GM23338 (cell line): ENCODE data around the gene CGB3. TPM values are rescaled to one million over a fixed set of nuclear protein-coding genes. Genes with fewer than 3 reads are reported as not detected.
A peak's percentile ranks its signal among the peaks of the same experiment; 100 is the strongest.

Experiments
- ATAC-seq: fragments of 200-7000 bp; cut with Tn5 transposase; 3 replicates; pipeline ENCODE4 v1.9.1; 2020
- DNase-seq: peaks from one replicate; pipeline ENCODE4 v3.0.0-alpha.2; 2015; ENCODE audit warnings: low spot score
- H2AFZ ChIP-seq: fragments of 200-600 bp; sonication (generic); 2 replicates; pipeline ENCODE4 v1.8.0; 2016; ENCODE audit warnings: antibody characterized with exemption, mild to moderate bottlenecking, moderate library complexity
- H3F3A ChIP-seq: fragments of 200-600 bp; sonication (generic); replicated peaks from 2 replicates; pipeline ENCODE4 v1.8.0; 2017; ENCODE audit warnings: antibody characterized with exemption, mixed run types, low read depth
- H3K27ac ChIP-seq: fragments of 200-600 bp; sonication (generic); 2 replicates; pipeline ENCODE4 v1.6.1; 2016; ENCODE audit warnings: low read depth
- H3K27me3 ChIP-seq: fragments of 200-600 bp; sonication (generic); 2 replicates; pipeline ENCODE4 v1.8.0; 2016; ENCODE audit warnings: mild to moderate bottlenecking, mixed run types, moderate library complexity; ENCODE audit not compliant: insufficient read depth
- H3K36me3 ChIP-seq: fragments of 200-600 bp; sonication (generic); 2 replicates; pipeline ENCODE4 v1.8.0; 2016; ENCODE audit warnings: mild to moderate bottlenecking; ENCODE audit not compliant: insufficient read depth
- H3K4me1 ChIP-seq: fragments of 200-600 bp; sonication (generic); 2 replicates; pipeline ENCODE4 v1.8.0; 2016; ENCODE audit warnings: mild to moderate bottlenecking, moderate library complexity; ENCODE audit not compliant: insufficient read depth
- H3K4me2 ChIP-seq: fragments of 200-600 bp; sonication (generic); 2 replicates; pipeline ENCODE4 v1.7.1; 2017; ENCODE audit warnings: mixed run types
- H3K4me3 ChIP-seq: fragments of 200-600 bp; sonication (generic); 2 replicates; pipeline ENCODE4 v1.6.1; 2016; ENCODE audit warnings: mixed run types
- H3K79me2 ChIP-seq: fragments of 200-600 bp; sonication (generic); replicated peaks from 2 replicates; pipeline ENCODE4 v1.8.0; 2017; ENCODE audit warnings: mild to moderate bottlenecking; ENCODE audit not compliant: insufficient read depth
- H3K9me2 ChIP-seq: fragments of 200-600 bp; sonication (generic); 2 replicates; pipeline ENCODE4 v1.8.0; 2017; ENCODE audit not compliant: insufficient read depth
- H4K20me1 ChIP-seq: fragments of 200-600 bp; sonication (generic); replicated peaks from 2 replicates; pipeline ENCODE4 v1.8.0; 2017; ENCODE audit warnings: mild to moderate bottlenecking; ENCODE audit not compliant: insufficient read depth
- H3K27ac Mint-ChIP-seq: 2 replicates; pipeline ENCODE4 v1.8.0; 2020; ENCODE audit warnings: inconsistent platforms, mild to moderate bottlenecking, moderate library complexity, mixed read lengths
- H3K27me3 Mint-ChIP-seq: 3 replicates; pipeline ENCODE4 v1.8.0; 2022; ENCODE audit warnings: low read depth, mild to moderate bottlenecking, moderate library complexity, mixed read lengths, inconsistent platforms; ENCODE audit not compliant: insufficient read depth, poor library complexity
- H3K36me3 Mint-ChIP-seq: 3 replicates; pipeline ENCODE4 v1.8.0; 2021; ENCODE audit warnings: low read depth, mild to moderate bottlenecking, inconsistent platforms, moderate library complexity, mixed read lengths
- H3K4me1 Mint-ChIP-seq: 3 replicates; pipeline ENCODE4 v1.8.0; 2020; ENCODE audit warnings: mild to moderate bottlenecking, inconsistent platforms, mixed read lengths
- H3K4me3 Mint-ChIP-seq: 3 replicates; pipeline ENCODE4 v1.8.0; 2021; ENCODE audit warnings: moderate library complexity, mild to moderate bottlenecking, inconsistent platforms, mixed read lengths
- H3K9me3 Mint-ChIP-seq: 3 replicates; pipeline ENCODE4 v1.8.0; 2020; ENCODE audit warnings: moderate library complexity, mild to moderate bottlenecking, inconsistent platforms, mixed read lengths
- CREB1 ChIP-seq: fragments of 250-450 bp; sonication (Bioruptor Pico); IDR thresholded peaks from 2 replicates; pipeline ENCODE4 v1.5.0; 2020; ENCODE audit warnings: low read depth, mild to moderate bottlenecking, moderate library complexity
- EZH2 ChIP-seq: fragments of 200-600 bp; sonication (generic); IDR thresholded peaks from one replicate; pipeline ENCODE4 v1.8.0; 2017; ENCODE audit warnings: antibody characterized with exemption, mild to moderate bottlenecking, low read depth; ENCODE audit not compliant: unreplicated experiment
- EZH2phosphoT487 ChIP-seq: fragments of 200-600 bp; sonication (generic); IDR thresholded peaks from one replicate; pipeline ENCODE4 v1.8.1; 2018; ENCODE audit warnings: antibody characterized with exemption; ENCODE audit not compliant: unreplicated experiment
- JUNB ChIP-seq: IDR thresholded peaks from one replicate; pipeline ENCODE4 v1.6.1; 2016; ENCODE audit warnings: antibody characterized with exemption; ENCODE audit not compliant: unreplicated experiment
- NANOG ChIP-seq: IDR thresholded peaks from 2 replicates; pipeline ENCODE4 v1.6.1; 2016; ENCODE audit warnings: antibody characterized with exemption, borderline replicate concordance
- POLR2AphosphoS5 ChIP-seq: IDR thresholded peaks from 2 replicates; pipeline ENCODE4 v1.6.1; 2016; ENCODE audit warnings: antibody characterized with exemption, low read depth
- STAT1 ChIP-seq: IDR thresholded peaks from one replicate; pipeline ENCODE4 v1.6.1; 2016; ENCODE audit warnings: antibody characterized with exemption; ENCODE audit not compliant: unreplicated experiment
- ZNF114 ChIP-seq: fragments of 250-450 bp; sonication (Bioruptor Pico); IDR thresholded peaks from 2 replicates; pipeline ENCODE4 v1.5.0; 2020; ENCODE audit warnings: mild to moderate bottlenecking, moderate library complexity
- ZNF331 ChIP-seq: fragments of 250-450 bp; sonication (Bioruptor Pico); IDR thresholded peaks from 2 replicates; pipeline ENCODE4 v1.5.0; 2020; ENCODE audit warnings: low read depth, mild to moderate bottlenecking, moderate library complexity
- polyA plus RNA-seq: library from polyadenylated mRNA; unstranded; fragments of >200 nt; fragmentation: Nextera tagmentation; extraction: Ambion mirVana; gene quantifications from 2 replicates; pipeline ENCODE4 v1.2.1, GENCODE V29; 2016
- total RNA-seq: library from RNA; depleted of rRNA; stranded (reverse); fragments of >200 nt; shearing (Covaris generic); gene quantifications from 2 replicates; pipeline ENCODE4 v1.2.3, GENCODE V29; 2014
- TF ChIP-seq, protein P1 (sequence below): IDR thresholded peaks from one replicate; pipeline ENCODE4 v1.6.1; 2018; ENCODE audit warnings: antibody characterized with exemption; ENCODE audit not compliant: unreplicated experiment
- TF ChIP-seq, protein P2 (sequence below): IDR thresholded peaks from 2 replicates; pipeline ENCODE4 v1.6.1; 2016; ENCODE audit warnings: antibody characterized with exemption
- TF ChIP-seq, protein P3 (sequence below), 2 experiments: fragments of 200-600 bp in 1 of 2; sonication (generic) in 1 of 2; conservative IDR thresholded peaks; 2 replicates each; pipeline versions ENCODE4 v1.5.1 to v1.6.1; 2016 to 2017; ENCODE audit warnings: antibody characterized with exemption in 2 of 2, low read depth in 2 of 2, mild to moderate bottlenecking in 2 of 2, moderate library complexity in 1 of 2
- TF ChIP-seq, protein P4 (sequence below): fragments of 250-450 bp; sonication (Bioruptor Pico); IDR thresholded peaks from 2 replicates; pipeline ENCODE4 v1.5.0; 2020; ENCODE audit warnings: mild to moderate bottlenecking, moderate library complexity

The CGB3 gene
- total and polyA plus RNA-seq, 2 experiments from 2014 or later = not detected

DNA sequence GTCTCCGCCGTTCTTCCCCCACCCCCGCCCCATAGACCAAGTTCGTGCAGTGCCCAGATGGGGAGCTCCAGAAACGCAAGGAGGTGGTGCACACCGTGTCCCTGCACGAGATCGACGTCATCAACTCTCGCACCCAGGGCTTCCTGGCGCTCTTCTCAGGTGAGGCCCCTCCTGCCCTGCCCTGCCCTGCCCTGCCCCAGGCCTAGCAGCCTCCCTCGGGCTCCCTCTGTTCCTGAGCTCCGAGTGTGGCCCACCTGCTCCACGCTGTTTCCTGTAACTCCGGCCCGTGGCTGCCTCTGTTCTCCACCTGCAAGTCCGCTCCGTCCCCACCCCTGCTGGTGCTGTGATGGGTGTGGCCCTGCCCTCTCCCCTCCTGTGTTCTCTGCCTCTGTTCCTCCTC, 13.7 kb downstream of the CGB3 start:
- no peak overlapping the region for H3K4me3 ChIP-seq
- Mint-ChIP-seq H3K4me1 (no peaks in the 10 kb centered on the region), H3K27ac (peak overlapping the region; percentile 29; the same call in 1 of the 2 replicates), H3K4me3 (no peak overlapping the region), H3K36me3 (peaks cover 74% of the 10 kb centered on the region), H3K9me3 (no peaks in the 10 kb centered on the region; the same call in 2 of the 3 replicates), H3K27me3 (peaks cover 7% of the 10 kb centered on the region)
- no peaks in the 10 kb centered on the region for H3K79me2 ChIP-seq
- ATAC-seq (no peak), DNase-seq (no peak)
- no peaks in the 10 kb centered on the region for H3K27me3 ChIP-seq
- no peaks in the 10 kb centered on the region; the same call in 1 of the 2 replicates for H4K20me1 ChIP-seq
- TF ChIP-seq, protein P1, sequence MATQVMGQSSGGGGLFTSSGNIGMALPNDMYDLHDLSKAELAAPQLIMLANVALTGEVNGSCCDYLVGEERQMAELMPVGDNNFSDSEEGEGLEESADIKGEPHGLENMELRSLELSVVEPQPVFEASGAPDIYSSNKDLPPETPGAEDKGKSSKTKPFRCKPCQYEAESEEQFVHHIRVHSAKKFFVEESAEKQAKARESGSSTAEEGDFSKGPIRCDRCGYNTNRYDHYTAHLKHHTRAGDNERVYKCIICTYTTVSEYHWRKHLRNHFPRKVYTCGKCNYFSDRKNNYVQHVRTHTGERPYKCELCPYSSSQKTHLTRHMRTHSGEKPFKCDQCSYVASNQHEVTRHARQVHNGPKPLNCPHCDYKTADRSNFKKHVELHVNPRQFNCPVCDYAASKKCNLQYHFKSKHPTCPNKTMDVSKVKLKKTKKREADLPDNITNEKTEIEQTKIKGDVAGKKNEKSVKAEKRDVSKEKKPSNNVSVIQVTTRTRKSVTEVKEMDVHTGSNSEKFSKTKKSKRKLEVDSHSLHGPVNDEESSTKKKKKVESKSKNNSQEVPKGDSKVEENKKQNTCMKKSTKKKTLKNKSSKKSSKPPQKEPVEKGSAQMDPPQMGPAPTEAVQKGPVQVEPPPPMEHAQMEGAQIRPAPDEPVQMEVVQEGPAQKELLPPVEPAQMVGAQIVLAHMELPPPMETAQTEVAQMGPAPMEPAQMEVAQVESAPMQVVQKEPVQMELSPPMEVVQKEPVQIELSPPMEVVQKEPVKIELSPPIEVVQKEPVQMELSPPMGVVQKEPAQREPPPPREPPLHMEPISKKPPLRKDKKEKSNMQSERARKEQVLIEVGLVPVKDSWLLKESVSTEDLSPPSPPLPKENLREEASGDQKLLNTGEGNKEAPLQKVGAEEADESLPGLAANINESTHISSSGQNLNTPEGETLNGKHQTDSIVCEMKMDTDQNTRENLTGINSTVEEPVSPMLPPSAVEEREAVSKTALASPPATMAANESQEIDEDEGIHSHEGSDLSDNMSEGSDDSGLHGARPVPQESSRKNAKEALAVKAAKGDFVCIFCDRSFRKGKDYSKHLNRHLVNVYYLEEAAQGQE = no peak
- no peak for TF ChIP-seq ZNF331 (CRISPR knock-in tag)
- no peak for TF ChIP-seq NANOG
- TF ChIP-seq, protein P2, sequence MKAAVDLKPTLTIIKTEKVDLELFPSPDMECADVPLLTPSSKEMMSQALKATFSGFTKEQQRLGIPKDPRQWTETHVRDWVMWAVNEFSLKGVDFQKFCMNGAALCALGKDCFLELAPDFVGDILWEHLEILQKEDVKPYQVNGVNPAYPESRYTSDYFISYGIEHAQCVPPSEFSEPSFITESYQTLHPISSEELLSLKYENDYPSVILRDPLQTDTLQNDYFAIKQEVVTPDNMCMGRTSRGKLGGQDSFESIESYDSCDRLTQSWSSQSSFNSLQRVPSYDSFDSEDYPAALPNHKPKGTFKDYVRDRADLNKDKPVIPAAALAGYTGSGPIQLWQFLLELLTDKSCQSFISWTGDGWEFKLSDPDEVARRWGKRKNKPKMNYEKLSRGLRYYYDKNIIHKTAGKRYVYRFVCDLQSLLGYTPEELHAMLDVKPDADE = no peak
- TF ChIP-seq JUNB = no peak
- TF ChIP-seq CREB1 = no peak
- TF ChIP-seq EZH2phosphoT487 = no peak
- TF ChIP-seq, protein P3, sequence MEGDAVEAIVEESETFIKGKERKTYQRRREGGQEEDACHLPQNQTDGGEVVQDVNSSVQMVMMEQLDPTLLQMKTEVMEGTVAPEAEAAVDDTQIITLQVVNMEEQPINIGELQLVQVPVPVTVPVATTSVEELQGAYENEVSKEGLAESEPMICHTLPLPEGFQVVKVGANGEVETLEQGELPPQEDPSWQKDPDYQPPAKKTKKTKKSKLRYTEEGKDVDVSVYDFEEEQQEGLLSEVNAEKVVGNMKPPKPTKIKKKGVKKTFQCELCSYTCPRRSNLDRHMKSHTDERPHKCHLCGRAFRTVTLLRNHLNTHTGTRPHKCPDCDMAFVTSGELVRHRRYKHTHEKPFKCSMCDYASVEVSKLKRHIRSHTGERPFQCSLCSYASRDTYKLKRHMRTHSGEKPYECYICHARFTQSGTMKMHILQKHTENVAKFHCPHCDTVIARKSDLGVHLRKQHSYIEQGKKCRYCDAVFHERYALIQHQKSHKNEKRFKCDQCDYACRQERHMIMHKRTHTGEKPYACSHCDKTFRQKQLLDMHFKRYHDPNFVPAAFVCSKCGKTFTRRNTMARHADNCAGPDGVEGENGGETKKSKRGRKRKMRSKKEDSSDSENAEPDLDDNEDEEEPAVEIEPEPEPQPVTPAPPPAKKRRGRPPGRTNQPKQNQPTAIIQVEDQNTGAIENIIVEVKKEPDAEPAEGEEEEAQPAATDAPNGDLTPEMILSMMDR (conservative IDR thresholded peaks at IDR 0.05; ENCODE audit: low read depth in 2 of 2) = no peak
- no peak for TF ChIP-seq EZH2
- TF ChIP-seq, protein P4, sequence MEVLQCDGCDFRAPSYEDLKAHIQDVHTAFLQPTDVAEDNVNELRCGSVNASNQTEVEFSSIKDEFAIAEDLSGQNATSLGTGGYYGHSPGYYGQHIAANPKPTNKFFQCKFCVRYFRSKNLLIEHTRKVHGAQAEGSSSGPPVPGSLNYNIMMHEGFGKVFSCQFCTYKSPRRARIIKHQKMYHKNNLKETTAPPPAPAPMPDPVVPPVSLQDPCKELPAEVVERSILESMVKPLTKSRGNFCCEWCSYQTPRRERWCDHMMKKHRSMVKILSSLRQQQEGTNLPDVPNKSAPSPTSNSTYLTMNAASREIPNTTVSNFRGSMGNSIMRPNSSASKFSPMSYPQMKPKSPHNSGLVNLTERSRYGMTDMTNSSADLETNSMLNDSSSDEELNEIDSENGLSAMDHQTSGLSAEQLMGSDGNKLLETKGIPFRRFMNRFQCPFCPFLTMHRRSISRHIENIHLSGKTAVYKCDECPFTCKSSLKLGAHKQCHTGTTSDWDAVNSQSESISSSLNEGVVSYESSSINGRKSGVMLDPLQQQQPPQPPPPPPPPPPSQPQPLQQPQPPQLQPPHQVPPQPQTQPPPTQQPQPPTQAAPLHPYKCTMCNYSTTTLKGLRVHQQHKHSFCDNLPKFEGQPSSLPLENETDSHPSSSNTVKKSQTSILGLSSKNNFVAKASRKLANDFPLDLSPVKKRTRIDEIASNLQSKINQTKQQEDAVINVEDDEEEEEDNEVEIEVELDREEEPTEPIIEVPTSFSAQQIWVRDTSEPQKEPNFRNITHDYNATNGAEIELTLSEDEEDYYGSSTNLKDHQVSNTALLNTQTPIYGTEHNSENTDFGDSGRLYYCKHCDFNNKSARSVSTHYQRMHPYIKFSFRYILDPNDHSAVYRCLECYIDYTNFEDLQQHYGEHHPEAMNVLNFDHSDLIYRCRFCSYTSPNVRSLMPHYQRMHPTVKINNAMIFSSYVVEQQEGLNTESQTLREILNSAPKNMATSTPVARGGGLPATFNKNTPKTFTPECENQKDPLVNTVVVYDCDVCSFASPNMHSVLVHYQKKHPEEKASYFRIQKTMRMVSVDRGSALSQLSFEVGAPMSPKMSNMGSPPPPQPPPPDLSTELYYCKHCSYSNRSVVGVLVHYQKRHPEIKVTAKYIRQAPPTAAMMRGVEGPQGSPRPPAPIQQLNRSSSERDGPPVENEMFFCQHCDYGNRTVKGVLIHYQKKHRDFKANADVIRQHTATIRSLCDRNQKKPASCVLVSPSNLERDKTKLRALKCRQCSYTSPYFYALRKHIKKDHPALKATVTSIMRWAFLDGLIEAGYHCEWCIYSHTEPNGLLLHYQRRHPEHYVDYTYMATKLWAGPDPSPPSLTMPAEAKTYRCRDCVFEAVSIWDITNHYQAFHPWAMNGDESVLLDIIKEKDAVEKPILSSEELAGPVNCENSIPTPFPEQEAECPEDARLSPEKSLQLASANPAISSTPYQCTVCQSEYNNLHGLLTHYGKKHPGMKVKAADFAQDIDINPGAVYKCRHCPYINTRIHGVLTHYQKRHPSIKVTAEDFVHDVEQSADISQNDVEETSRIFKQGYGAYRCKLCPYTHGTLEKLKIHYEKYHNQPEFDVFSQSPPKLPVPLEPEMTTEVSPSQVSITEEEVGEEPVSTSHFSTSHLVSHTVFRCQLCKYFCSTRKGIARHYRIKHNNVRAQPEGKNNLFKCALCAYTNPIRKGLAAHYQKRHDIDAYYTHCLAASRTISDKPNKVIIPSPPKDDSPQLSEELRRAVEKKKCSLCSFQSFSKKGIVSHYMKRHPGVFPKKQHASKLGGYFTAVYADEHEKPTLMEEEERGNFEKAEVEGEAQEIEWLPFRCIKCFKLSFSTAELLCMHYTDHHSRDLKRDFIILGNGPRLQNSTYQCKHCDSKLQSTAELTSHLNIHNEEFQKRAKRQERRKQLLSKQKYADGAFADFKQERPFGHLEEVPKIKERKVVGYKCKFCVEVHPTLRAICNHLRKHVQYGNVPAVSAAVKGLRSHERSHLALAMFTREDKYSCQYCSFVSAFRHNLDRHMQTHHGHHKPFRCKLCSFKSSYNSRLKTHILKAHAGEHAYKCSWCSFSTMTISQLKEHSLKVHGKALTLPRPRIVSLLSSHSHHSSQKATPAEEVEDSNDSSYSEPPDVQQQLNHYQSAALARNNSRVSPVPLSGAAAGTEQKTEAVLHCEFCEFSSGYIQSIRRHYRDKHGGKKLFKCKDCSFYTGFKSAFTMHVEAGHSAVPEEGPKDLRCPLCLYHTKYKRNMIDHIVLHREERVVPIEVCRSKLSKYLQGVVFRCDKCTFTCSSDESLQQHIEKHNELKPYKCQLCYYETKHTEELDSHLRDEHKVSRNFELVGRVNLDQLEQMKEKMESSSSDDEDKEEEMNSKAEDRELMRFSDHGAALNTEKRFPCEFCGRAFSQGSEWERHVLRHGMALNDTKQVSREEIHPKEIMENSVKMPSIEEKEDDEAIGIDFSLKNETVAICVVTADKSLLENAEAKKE (CRISPR knock-in tag) = no peak
- no peak for TF ChIP-seq POLR2AphosphoS5
- TF ChIP-seq ZNF114 (CRISPR knock-in tag) = no peak
- TF ChIP-seq STAT1 = no peak
- H3K4me1 ChIP-seq = no peaks in the 10 kb centered on the region
- no peak overlapping the region for H3K4me2 ChIP-seq
- no peaks in the 10 kb centered on the region for H3F3A ChIP-seq
- no peak overlapping the region for H2AFZ ChIP-seq
- peaks cover 10% of the 10 kb centered on the region for H3K36me3 ChIP-seq
- no peak overlapping the region for H3K27ac ChIP-seq
- no peaks in the 10 kb centered on the region for H3K9me2 ChIP-seq
